KBM-7 (cell line): ENCODE results near the gene F5.
"Not testable (repeated sequence)": the region's sequence is repeated elsewhere in the genome, so short reads cannot be mapped to it uniquely, and the experiment has no call there.

Experiments used
- DNase-seq: peaks from one replicate; pipeline ENCODE4 v3.0.0-alpha.2; 2015
- in situ Hi-C: fragments of 300-500 bp; cut with MboI; formaldehyde crosslinking; loops from 2 replicates; pipeline ENCODE4 v1.14.3; 2020; ENCODE audit warnings: low sequenced_read_pairs, low pct_unique_long_range_greater_than_20kb, mixed read lengths

Gene F5

DNA sequence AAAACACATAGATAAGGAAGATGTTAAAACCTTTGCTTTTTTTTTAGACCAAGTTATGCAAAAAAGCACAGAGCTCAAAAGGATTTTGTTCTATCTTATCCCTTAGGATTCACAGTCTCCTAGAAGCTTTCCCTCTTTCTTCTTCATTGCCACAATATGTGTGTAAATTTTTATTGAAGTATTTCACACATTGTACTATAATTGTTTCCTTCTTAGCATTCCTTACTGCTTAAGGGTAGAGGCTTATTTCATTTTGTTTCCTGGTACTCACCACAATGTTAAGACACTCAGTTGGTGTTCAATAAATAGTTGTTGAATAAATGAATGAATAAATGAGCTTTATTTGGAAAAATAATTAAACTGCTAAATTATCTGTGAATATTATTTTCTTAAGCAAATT, 70.6 kb downstream of the F5 start:
- DNase-seq, result no peak

DNA sequence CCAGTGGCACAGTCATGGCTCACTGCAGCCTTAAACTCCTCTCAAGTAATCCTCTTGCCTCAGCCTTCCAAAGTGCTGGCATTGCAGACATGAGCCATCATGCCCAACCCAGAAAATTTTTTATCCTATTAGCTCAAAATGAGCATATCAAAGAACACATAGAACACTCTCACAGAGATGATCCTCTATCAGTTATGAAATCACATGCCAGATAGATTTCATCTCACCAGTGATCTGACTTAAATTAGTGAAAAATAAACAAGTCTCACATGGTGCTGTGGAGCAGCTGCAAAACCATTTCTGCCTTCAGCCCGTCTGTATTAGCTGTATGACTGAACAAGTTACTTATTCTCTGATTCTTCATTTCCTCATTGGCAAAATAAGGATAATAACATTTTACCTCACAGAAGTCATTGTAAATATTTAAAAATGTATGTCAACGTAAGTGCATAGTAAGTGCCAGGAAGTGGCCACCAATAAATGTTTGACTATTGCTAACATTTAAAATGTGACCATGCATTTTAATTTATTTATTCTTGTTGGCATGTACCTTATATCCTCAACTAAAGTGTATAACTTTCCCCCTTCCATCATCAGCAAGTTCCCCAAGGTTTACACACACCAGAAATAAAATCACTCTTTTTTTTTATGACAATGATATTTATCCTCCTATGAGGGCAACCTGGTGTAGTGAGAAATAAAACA, 71.6 kb downstream of the F5 start:
- in situ Hi-C loops, result no loop called here
- DNase-seq, result no peak

More for the DNA sequence above, 70.6 kb downstream of the F5 start:
- in situ Hi-C loops, result no loop called here

DNA sequence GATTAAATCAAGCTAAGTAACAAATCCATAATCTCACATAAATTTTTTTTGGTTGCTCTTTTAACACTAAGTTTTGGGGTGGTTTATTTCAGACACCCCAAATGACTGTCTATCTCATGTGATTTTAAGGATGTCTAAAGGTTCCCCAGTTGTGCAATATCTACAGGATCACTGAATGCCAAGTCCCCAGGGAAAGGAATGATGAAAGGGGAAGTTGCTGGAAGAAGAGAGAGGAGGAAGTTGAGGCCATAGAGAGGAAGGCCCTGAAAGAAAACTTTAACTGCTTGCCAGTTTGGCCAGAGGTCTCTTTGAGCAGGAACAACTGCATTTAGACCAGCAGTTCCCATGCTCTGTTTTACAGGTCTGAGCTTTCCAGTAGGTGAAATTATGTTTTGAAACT, 73.1 kb downstream of the F5 start:
- in situ Hi-C loops, result no loop called here
- DNase-seq, result peak; percentile 78

DNA sequence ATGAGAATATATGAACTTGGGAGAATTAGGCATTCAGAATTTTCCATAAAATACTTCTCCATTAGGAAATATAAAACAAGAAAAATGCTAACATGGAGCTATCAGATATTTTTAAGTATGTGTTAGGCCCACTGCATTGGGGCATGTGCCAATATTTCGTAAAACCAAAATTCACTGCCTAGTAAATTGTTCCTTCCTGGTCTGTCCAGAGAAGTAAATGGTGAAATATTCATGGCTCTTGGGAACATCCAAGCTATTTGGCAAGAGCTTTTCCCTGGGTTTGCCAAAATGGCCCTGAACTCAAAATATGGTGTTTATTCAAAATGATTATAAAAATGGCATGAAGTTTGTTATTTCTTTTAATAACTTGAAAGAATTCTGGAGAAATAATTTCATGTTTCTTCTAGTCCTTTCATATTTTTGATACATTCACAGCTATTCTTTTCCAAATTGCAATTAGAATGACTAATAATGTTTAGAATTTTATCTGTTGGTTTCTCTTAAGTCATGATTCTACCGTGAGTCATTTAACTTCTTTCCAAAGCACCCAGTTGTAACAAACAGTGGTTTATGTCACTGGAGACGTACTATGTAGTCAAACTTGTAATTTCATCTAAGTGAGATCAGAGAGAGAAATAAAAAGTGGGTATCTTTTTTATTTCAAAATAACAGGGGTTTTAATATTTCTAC, 74.8 kb downstream of the F5 start:
- DNase-seq, result no peak
- in situ Hi-C loops, result no loop called here

DNA sequence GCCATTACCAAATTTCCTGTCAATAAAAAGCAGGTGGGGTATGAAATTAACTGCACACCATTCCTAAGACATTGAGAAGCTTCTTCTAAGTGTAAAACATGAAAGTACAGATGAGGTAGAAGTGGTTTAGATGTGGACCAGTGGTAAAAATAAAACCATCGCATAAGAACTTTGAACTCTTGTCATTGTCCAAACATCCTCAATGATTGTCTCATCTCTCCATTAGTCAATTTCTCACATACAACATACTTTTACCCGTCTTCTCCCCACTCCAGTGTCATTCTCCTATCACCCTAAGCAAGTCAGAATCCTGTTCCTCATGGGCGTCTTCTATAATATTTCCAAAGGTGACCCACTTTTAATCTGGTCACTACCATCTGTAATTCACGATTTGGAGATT, 76.2 kb downstream of the F5 start:
- no peak for DNase-seq
- in situ Hi-C loops, result no loop called here

DNA sequence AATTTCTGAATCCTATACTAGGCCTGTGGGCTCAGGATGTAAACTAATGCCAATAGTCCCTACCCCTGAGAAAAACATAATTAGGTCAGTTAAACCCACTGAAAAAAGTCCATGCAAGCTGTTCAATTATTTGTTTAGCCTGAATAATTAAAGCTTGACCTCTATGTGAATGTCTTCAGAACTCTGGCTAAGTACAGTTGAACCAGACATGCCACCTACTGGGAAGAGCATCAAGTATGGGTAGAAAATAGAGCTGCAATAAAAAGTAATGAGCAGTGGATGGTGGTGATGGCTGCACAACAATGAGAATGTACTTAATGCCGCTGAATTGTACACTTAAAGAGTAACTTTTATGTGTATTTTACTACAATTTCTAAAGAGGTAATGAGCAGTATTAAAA, 76.9 kb downstream of the F5 start:
- no peak for DNase-seq
- in situ Hi-C loops, result no loop called here

DNA sequence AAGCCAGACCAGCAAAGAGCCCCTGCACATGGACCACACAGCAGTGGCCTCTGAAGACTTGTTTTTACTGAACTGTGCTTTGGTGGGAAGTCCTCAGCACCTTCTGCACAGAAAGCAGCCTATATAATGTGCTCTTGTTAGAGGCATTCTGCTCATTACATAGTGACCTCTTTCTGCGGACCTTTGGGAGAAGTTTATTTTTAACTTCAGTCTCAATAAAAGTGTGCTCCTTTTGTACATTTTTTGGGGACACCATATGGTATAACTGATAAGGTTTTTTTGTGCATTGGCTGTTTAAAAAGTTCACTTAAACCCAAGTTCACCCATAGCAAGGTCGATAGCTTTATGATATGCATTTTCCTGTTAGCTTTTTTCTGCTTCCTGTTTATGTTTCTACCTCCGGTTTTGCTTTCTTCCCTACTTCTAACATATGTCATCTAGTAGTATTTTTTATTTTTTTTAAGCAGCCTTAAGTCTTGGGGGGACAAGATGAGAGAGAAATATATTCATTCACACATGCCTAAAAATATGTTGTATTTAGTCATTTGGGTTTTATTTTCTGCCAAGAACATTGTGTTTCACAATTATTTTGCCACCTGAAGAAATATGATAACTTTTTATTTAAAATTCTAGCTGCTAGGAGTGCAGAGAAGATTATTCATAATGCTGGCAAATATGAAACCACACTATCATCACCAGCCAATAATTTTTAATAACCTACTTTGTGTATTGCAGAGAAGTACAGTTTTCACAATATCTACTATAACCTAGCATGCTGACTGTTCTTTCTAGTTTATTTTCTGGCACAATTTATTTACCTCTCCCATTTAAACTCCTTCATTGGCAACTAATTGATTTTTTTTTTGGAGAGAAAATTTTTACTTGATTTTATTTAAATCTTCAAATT, 77.6 kb downstream of the F5 start:
- in situ Hi-C loops, result no loop called here
- peak; percentile 30 for DNase-seq

DNA sequence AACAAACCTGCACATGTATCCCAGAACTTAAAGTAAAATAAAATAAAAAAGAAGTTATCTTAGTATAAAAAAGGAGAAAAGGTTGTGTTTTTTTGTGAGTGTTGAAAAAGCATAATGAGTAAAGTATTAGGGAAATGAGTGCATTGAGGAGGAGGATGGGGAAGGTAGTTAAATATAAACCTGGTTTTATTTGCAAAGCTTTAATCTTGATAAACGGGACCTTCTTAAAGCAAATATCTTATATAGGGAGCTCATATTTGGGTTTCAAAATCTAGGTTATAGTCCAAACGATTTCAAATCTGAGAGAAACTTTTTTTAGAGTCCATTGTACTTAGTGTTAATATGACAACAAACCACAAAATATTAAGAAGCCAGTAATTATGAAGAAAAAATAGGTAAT, 78.9 kb downstream of the F5 start:
- in situ Hi-C loops, result no loop called here
- DNase-seq, result no peak

DNA sequence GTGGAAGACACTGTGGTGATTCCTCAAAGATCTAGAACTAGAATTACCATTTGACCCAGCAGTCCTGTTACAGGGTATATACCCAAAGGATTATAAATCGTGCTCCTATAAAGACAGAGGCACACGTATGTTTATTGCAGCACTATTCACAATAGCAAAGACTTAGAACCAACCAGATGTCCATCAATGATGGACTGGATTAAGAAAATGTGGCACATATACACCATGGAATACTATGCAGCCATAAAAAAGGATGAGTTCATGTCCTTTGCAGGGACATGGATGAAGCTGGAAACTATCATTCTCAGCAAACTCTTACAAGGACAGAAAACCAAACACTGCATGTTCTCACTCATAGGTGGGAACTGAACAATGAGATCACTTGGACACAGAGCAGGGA, 82.7 kb downstream of the F5 start:
- DNase-seq, in situ Hi-C loops: not testable (repeated sequence)

DNA sequence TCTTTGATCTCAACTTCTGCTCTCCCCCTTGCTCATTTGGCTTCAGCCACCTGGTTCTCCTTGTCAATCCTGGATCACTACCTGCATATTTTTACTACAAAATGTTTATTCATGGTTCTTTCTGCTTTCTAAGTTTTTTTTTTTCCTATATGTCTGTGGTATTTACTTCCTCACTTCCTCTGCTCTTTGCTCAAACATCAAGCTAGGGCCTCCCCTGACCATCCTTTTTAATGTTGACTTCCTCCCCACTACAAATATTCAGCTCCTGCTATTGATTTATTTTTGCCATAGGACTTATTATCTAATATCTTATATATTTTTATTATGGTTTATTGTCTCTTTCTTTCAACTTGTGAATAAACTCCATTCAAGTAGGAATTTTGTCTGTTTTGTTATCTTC, 86.5 kb downstream of the F5 start:
- no peak for DNase-seq
- in situ Hi-C loops, result no loop called here

DNA sequence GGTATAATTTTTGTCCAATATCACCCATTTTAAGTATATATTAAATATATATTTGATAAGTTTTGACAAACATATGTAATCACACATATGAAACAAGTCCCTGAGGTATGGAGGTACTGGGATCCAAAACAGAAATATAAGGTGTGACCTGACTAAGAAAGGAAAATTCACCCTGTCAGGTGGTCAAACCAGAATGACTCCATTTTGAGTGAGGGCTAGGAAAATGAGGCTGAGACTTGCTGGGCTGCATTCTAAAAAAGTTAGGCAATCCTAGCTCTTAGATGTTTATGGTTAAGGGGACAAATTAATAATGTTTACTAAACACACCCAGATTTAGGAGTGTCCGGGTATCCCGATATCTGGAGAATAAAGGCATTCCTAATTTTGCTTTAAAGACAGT, 89.0 kb downstream of the F5 start:
- DNase-seq, result no peak
- in situ Hi-C loops, result no loop called here

DNA sequence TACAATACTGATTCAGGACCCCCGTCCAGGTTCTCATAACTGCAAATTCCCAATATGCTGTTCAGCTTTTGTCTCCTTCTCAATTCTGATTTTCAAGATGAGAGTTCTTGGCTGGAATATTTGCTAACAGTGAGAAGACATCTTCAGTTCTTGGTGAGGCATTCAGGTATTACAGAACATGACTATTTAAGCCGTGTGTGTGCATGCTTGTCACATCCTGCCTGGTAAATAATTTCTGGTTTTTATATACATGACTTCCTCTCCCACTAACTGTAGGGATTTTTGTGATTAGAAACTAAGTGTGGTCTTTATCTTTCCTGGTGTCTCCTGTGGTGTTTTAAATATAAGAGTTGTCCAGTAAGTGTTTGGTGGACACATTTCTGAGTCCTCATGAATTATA, 90.4 kb downstream of the F5 start:
- in situ Hi-C loops, result no loop called here
- no peak for DNase-seq

DNA sequence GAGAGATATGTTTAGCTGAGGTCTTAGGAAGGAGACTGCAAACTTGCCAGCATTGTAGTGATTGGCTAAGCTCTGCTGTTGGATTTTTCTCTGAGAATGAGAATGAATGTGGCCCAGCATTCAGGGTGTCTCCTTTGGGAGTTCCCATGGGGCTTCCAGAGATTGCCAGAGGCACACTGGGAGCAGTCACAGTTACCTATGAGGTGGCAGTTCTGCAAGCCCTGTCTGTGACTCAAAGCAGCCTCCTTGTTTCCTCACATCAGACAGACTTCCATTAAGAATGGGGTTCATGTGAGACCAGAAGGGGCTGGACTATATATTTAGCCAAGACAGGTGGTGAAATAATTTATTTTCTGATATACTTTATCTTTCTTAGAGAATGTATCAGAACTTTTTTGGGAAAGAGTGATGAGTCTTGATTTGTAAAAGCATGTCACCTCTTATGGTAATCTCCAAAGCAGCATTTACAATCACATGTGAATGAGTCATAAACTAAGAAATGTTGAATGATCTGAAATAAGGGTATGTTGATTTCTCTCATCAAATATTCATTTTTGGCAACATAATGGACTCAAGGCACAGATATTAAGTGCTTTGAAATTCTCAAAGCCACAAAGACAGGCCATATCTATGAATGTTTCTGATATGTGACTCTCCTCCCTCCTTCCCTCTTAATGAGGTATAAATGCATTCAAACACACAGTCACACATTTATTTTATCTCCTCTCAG, 91.1 kb downstream of the F5 start:
- no peak for DNase-seq
- in situ Hi-C loops, result no loop called here

DNA sequence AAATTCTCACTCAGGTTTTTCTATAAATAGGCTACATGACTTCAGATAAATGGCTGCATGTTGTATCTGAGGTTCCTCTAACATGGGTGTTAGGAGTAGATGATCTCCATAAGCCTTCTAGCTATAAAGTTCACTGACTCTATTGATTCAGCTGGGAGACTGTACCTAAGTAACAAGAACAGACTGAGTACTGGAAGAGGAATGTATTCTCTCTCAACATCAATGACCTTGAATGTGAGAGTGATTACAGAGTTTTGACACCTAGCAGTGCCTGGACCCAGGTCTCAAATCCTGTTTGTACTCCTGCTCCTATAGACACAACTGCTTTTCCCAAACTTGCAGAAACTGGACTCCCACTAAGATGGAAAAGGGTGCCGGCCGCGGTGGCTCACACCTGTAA, 91.9 kb downstream of the F5 start:
- in situ Hi-C loops, result no loop called here
- no peak for DNase-seq

DNA sequence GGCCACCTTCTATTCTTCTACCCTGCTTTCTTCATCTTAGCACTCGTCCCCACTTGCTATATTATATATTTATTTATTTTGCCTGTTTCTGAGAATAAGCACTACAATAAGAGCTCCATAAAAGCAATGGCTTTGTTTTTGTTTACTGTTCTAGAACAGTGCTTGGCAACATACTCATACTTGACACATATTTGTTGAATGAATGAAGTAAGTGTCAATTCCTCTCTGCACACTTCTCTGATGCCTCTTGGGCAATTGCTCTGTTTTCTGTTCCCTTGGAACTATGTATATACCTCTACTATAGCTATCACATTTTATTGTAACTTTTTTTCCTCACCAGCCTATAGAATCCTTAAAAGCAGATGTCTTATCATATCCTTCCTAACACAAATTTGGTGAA, 93.0 kb downstream of the F5 start:
- in situ Hi-C loops, result no loop called here
- no peak for DNase-seq

DNA sequence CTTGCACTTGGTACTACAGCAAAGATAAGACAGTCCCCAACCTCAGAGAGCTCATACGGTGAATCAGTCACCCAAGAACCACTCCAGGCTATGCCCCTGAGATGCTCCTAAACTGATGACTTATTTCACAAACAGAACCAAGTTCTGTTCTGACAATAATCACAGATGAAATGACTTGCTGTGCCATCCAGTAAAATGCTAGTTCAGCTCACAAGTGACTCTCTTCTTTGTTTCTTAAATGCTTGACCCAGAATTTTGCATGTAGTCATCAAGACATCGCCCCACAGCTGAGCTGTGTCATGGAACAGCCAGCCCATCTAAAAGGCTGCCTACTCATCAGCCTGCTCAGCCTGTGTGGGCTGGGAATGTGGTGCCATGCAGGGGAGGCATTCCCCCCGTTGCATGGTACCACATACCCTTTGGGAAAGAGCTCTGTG, 94.4 kb downstream of the F5 start:
- in situ Hi-C loops, result no loop called here
- no peak for DNase-seq

DNA sequence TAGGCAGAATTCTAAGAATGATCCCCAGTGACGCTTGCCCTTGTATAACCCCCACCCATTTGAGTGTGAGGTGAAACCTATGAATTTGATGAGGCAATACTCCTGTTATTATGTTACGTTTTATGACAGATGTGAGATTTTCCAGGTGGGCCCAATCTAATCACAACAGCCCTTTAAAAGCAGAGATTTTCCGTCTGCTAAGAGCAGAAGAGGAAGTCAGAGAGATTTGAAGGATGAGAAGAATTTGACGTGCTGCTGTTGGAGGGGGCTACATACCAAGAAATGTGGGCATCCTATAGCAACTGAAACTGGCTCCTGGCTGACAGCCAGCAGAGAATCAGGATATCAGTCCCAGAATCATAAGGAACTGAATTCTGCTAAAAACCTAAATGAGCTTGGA, 98.1 kb downstream of the F5 start:
- DNase-seq, result peak; percentile 17
- in situ Hi-C loops, result no loop called here

DNA sequence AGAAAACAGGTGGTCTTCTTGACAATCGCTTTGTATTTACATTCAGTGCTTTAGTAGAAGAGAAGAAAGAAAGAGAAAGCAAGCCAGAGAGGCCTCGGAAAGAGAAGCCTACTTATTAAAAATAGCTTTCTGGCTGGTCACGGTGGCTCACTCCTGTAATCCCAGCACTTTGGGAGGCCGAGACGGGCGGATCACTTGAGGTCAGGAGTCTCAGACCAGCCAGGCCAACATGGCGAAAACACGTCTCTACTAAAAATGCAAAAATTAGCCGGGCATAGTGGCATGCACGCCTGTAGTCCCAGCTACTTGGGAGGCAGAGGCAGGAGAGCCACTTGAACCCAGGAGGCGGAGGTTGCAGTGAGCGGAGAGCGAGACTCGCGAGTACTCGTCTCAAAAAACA, 98.7 kb downstream of the F5 start:
- no peak for DNase-seq
- in situ Hi-C loops, result no loop called here

DNA sequence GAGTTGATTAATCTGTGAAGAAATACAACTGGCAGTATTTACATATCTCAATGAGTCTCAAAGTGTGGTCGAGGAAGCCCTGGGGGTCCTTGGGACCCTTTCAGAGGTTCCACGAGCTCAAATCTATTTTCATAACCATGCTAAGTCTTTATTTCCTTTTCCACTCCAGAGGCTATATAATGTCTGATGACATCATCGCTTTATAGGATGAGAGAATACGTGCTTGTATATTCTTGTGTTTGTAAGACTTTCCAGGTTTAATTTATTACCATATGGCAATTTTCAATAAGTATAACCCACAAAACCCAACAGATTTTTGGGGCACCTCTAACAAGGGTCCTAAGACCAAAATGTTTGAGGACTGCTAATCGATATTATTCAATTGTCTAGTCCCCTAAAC, 99.1 kb downstream of the F5 start:
- in situ Hi-C loops, result no loop called here
- no peak for DNase-seq
